Erythroblast (primary cell): ENCODE data around the gene G0S2.

Experiments
- GATA1 ChIP-seq: IDR thresholded peaks from 2 replicates; pipeline ENCODE4 v1.6.1; 2011; ENCODE audit warnings: low read depth, mild to moderate bottlenecking, control low read depth, low read length, moderate library complexity
- POLR2A ChIP-seq: IDR thresholded peaks from 2 replicates; pipeline ENCODE4 v1.6.1; 2011; ENCODE audit warnings: mild to moderate bottlenecking, low read length

DNA sequence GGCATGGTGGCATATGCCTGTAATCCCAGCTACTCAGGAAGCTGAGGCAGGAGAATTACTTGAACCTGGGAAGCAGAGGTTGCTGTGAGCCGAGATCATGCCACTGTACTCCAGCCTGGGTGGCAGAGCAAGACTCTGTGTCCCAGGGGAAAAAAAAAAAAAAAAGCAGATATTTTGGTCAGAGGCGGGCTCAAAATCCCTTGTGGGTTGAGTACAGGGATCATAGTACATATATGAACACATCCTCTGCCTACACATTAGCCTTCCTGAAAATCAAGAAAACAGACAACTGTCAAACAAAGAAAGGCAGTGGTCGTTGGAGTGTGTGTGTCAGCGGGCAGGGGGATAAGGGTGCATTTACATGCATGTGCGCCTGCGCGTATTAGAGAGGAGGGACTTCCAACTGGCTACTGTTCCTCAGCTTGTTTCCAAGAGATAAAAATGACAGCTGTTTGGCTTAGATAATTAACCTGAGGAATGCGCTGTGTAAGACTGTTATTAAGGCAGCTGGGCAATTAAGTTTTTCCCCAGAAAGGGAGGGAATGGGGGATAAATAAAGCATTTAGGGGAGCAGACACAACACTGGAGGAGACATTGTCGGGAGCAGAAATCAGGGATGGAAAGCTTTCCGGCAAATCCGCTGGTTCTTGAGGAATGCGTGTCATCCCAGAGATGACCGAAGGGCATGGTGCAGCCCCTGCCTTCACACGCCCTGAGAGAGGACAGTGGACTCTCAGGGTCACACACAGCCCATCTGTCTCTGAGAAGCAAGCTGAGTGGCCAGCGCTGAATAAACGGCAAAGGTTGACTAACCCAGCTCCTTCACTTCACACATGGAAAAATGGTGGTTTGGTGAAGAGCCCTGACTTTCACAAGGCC lies 29.4 kb upstream of the G0S2 start:
- TF ChIP-seq POLR2A: no peak
- no peak for TF ChIP-seq GATA1
